Transverse colon (tissue), 4 donors: ENCODE measurements around the gene ABCC9. TPM values are rescaled to one million over a fixed set of nuclear protein-coding genes. Genes with fewer than 3 reads are reported as not detected.
"Not testable (repeated sequence)": the region's sequence is repeated elsewhere in the genome, so short reads cannot be mapped to it uniquely, and the experiment has no call there.

Experiments
- DNase-seq: peaks from one replicate; pipeline ENCODE4 v3.0.0-alpha.2; 2019
- H3K27ac ChIP-seq, 4 donors: fragments of 200-600 bp; sonication (generic); 2 replicates each; pipeline ENCODE4 v1.5.1; 2016 to 2018; ENCODE audit warnings: inconsistent platforms in 4 of 4
- H3K27me3 ChIP-seq: fragments of 200-600 bp; sonication (generic); 2 replicates; pipeline ENCODE4 v1.5.1; 2017; ENCODE audit warnings: inconsistent platforms
- H3K36me3 ChIP-seq, 4 donors: fragments of 200-600 bp; sonication (generic); 2 replicates each; pipeline ENCODE4 v1.5.1; 2017 to 2019; ENCODE audit warnings: inconsistent platforms in 4 of 4
- H3K4me1 ChIP-seq, 4 donors: fragments of 200-600 bp; sonication (generic); 2 replicates each; pipeline ENCODE4 v1.5.1; 2017 to 2020; ENCODE audit warnings: inconsistent platforms in 4 of 4
- H3K4me3 ChIP-seq, 4 donors: fragments of 200-600 bp; sonication (generic); 1 replicate in 1 of 4; 2 replicates in 3 of 4; pipeline versions ENCODE4 v1.5.1 to v1.6.1; 2017 to 2019; ENCODE audit warnings: inconsistent platforms in 4 of 4
- H3K9me3 ChIP-seq, 2 donors: fragments of 200-600 bp; sonication (generic); 2 replicates each; pipeline ENCODE4 v1.5.1; 2017 to 2019; ENCODE audit warnings: inconsistent platforms in 2 of 2
- EP300 ChIP-seq: sonication (generic); formaldehyde crosslinking; IDR thresholded peaks from one replicate; pipeline ENCODE4 v1.6.1; 2017; ENCODE audit warnings: antibody characterized with exemption, low read depth
- POLR2A ChIP-seq: fragments of 450-650 bp; IDR thresholded peaks from one replicate; pipeline ENCODE4 v1.6.1; 2016; ENCODE audit warnings: antibody characterized with exemption, mild to moderate bottlenecking, moderate library complexity
- POLR2AphosphoS5 ChIP-seq, 3 donors: sonication (generic); formaldehyde crosslinking; IDR thresholded peaks; one replicate each; pipeline ENCODE4 v1.6.1; 2016; ENCODE audit warnings: antibody characterized with exemption in 3 of 3
- WGBS, 2 donors: methylation state at CpG; one replicate each; pipeline ENCODE4 v1.1.5; 2018; ENCODE audit warnings: low coverage in 1 of 2; 5-methylcytosine and 5-hydroxymethylcytosine counted together
- in situ Hi-C, 4 donors: fragments of 200-750 bp; cut with MboI; loops; one replicate each; pipeline versions ENCODE4 v1.15.0 to v1.15.1; 2017; ENCODE audit warnings: low sequenced_read_pairs in 3 of 4, low pct_ligation_motif_present in 1 of 4, low pct_unique_long_range_greater_than_20kb in 1 of 4
- intact Hi-C: fragments of 100-400 bp; cut with DNase I; formaldehyde crosslinking; loops from one replicate; pipeline ENCODE4 v1.15.1; 2023; ENCODE audit warnings: low total_unique reads
- total RNA-seq, 4 donors: library from RNA; depleted of rRNA; stranded (reverse); fragments of >200 nt; gene quantifications; one replicate each; pipeline ENCODE4 v1.1.0, GENCODE V29; 2016
- TF ChIP-seq, protein P1 (sequence below), 5 experiments: fragments of 200-600 bp in 3 of 5; fragments of 450-650 bp in 2 of 5; sonication (generic) in 3 of 5; IDR thresholded peaks; 1 replicate in 2 of 5; 2 replicates in 3 of 5; pipeline ENCODE4 v1.5.1; 2016 to 2017; ENCODE audit warnings: antibody characterized with exemption in 5 of 5, inconsistent platforms in 3 of 5, mild to moderate bottlenecking in 2 of 5, moderate library complexity in 1 of 5

Gene ABCC9
- total RNA-seq, 4 donors from 2014 or later: 5.2 to 10.2 (median 8.0) TPM

DNA sequence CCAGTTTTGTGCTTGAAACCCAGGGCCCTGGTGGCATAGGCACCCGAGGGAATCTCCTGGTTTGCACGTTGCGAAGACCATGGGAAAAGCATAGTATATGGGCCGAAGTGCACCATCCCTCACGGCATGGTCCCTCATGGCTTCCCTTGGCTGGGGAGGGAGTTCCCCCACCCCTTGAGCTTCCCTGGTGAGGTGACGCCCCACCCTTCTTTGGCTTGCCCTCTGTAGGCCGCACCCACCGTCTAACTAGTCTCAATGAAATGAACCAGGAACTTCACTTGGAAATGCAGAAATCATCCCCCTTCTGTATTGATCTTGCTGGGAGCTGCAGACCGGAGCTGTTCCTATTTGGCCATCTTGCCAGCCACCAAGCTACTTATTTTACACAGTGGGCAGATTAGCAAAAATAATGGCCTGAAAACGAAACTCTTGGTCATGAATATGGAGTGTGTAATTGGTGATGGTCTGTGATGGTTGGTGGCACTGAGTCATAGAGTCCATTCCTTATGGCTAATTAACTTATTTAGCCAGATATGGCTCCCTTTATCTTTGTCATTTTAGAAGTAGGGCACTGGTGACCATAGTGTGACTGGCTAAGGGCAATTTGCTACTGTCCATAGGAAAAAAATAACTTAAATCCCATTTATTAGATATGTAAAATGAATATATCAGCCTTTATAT, 145.4 kb downstream of the ABCC9 start:
- in situ Hi-C loops (no loop called here), intact Hi-C loops (no loop called here)
- 84 to 91% methylated on average over 3 to 10 of the region's 10 CpGs for WGBS, 2 donors
- no peak for DNase-seq
- Histone ChIP-seq H3K9me3 (no peaks in the 10 kb centered on the region), H3K4me1 (peaks cover 0 to 3% (median 0%) of the 10 kb centered on the region in 4 donors), H3K36me3 (no peaks in the 10 kb centered on the region), H3K4me3 (no peak overlapping the region), H3K27ac (no peak overlapping the region), H3K27me3 (no peaks in the 10 kb centered on the region)
- no peak for TF ChIP-seq POLR2AphosphoS5 (IDR thresholded peaks at IDR 0.05)
- TF ChIP-seq EP300: no peak
- TF ChIP-seq, protein P1, sequence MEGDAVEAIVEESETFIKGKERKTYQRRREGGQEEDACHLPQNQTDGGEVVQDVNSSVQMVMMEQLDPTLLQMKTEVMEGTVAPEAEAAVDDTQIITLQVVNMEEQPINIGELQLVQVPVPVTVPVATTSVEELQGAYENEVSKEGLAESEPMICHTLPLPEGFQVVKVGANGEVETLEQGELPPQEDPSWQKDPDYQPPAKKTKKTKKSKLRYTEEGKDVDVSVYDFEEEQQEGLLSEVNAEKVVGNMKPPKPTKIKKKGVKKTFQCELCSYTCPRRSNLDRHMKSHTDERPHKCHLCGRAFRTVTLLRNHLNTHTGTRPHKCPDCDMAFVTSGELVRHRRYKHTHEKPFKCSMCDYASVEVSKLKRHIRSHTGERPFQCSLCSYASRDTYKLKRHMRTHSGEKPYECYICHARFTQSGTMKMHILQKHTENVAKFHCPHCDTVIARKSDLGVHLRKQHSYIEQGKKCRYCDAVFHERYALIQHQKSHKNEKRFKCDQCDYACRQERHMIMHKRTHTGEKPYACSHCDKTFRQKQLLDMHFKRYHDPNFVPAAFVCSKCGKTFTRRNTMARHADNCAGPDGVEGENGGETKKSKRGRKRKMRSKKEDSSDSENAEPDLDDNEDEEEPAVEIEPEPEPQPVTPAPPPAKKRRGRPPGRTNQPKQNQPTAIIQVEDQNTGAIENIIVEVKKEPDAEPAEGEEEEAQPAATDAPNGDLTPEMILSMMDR (IDR thresholded peaks at IDR 0.05): no peak
- no peak for TF ChIP-seq POLR2A

DNA sequence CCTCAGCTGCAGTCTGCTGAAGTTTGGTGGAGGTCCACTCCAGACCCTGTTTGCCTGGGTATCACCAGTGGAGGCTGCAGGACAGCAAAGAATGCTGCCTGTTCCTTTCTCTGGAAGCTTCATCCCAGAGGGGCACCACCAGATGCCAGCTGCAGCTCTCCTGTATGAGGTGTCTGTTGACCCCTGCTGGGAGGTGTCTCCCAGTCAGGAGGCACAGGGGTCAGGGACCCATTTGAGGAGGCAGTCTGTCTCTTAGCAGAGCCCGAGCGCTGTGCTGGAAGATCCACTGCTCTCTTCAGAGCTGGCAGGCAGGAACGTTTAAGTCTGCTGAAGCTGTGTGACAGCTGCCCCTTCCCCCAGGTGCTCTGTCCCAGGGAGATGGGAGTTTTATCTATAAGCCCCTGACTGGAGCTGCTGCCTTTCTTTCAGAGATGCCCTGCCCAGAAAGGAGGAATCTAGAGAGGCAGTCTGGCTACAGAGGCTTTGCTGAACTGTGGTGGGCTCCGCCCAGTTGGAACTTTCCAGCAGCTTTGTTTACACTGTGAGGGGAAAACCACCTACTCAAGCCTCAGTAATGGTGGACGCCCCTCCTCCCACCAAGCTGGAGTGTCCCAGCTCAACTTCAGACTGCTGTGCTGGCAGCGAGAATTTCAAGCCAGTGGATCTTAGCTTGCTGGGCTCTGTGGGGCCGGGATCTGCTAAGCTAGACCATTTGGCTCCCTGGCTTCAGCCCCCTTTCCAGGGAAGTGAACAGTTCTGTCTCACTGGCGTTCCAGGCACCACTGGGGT, 146.2 kb downstream of the ABCC9 start:
- H3K4me3 ChIP-seq, H3K9me3 ChIP-seq, H3K4me1 ChIP-seq, H3K36me3 ChIP-seq, in situ Hi-C loops, H3K27me3 ChIP-seq, H3K27ac ChIP-seq, DNase-seq, intact Hi-C loops: not testable (repeated sequence)
- 89% methylated on average over 7 of the region's 8 CpGs; no CpG with 5 or more reads in 1 of the 2 donors for WGBS, 2 donors

DNA sequence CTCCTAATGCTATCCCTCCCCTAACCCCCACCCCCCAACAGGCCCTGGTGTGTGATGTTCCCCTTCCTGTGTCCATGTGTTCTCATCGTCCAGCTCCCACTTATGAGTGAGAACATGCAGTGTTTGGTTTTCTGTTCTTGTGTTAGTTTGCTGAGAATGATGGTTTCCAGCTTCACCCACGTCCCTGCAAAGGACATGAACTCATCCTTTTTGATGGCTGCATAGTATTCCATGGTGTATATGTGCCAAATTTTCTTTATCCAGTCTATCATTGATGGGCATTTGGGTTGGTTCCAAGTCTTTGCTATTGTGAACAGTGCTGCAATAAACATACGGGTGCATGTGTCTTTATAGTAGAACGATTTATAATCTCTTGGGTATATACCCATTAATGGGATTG, 151.5 kb downstream of the ABCC9 start:
- H3K36me3 ChIP-seq, H3K27me3 ChIP-seq, DNase-seq, intact Hi-C loops, H3K27ac ChIP-seq, H3K9me3 ChIP-seq, H3K4me3 ChIP-seq, in situ Hi-C loops, H3K4me1 ChIP-seq: not testable (repeated sequence)
- WGBS, 2 donors: 86 to 87% methylated on average over 3 to 4 of the region's 4 CpGs

DNA sequence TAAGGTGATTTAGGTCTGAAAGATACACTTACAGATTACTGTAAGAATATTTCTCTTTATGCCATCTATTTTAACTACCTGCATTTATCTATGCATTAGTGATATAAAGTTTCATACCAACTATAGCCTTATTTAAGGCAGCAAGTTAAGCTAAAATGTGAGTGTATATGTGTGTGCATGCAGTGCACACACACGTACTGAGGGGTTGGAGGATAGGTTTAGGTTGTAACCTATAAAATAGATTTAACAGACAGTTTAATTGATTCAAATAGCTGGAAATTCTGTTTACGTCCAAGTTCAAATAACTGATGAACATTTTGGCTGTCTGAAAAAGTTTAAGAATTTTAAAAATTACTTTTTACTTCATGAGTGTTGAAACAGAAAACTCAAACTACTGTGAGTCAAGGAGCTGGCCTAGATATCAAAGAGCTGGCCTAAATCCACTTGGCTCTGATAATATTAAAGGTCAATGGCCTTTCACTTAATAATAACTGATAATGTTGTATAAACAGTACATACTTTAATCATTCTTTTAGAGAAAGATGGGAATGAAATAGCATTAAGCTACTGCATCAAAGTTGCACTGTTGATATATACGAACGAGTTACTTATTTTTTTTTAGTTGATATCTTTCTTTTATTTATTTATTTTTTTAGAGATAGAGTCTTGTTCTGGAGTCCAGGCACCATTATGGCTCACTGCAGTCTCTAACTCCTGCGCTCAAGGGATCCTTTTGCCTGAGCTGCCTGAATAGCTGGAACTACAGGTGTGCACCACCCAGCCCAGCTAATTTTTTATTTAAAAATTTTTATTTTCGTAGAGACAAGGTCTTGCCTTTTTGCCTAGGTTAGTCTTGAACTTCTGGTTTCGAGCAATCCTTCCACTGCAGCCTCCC, 152.9 kb downstream of the ABCC9 start:
- DNase-seq: no peak
- 77 to 79% methylated on average over 7 of the region's 7 CpGs for WGBS, 2 donors
- no peak overlapping the region for H3K27ac ChIP-seq
- intact Hi-C loops (no loop called here), in situ Hi-C loops (no loop called here)
- H3K36me3 ChIP-seq: no peaks in the 10 kb centered on the region
- TF ChIP-seq EP300: no peak
- no peak for TF ChIP-seq POLR2AphosphoS5 (IDR thresholded peaks at IDR 0.05)
- TF ChIP-seq, protein P1 (IDR thresholded peaks at IDR 0.05): no peak
- TF ChIP-seq POLR2A: no peak
- H3K9me3 ChIP-seq: no peaks in the 10 kb centered on the region
- H3K4me1 ChIP-seq: no peaks in the 10 kb centered on the region
- H3K27me3 ChIP-seq: no peaks in the 10 kb centered on the region
- H3K4me3 ChIP-seq: no peak overlapping the region

DNA sequence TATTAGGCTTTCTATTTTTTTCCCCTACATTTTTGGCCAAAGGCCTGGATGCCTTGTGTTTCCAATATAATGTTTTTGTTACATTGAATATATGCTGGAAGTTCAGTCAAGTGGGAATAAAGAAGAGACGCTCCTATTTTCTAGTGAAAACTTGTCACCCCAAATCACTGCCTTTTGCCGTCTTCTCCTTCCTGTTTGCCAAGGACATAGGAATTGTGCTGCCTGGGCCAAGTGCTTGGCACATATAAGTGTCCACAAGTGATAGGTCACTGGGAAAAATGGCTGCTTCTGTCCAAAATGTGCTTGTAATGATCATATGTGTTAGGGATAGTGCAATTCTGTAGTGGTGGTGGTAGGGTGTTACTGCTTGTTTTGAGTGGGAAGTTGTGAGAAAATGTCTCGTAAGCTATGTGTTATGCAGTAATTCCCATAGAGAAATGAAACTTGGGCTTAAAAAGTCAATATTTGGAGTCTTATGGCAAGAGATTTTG, 155.1 kb downstream of the ABCC9 start:
- Histone ChIP-seq H3K27ac (no peak overlapping the region), H3K27me3 (no peaks in the 10 kb centered on the region), H3K4me3 (no peak overlapping the region), H3K36me3 (no peaks in the 10 kb centered on the region), H3K4me1 (no peaks in the 10 kb centered on the region), H3K9me3 (no peaks in the 10 kb centered on the region)
- in situ Hi-C loops (no loop called here), intact Hi-C loops (no loop called here)
- no peak for DNase-seq
- 83 to 90% methylated on average over 3 of the region's 3 CpGs for WGBS, 2 donors
- TF ChIP-seq EP300: no peak
- TF ChIP-seq, protein P1 (IDR thresholded peaks at IDR 0.05): no peak
- no peak for TF ChIP-seq POLR2A
- TF ChIP-seq POLR2AphosphoS5 (IDR thresholded peaks at IDR 0.05): no peak

DNA sequence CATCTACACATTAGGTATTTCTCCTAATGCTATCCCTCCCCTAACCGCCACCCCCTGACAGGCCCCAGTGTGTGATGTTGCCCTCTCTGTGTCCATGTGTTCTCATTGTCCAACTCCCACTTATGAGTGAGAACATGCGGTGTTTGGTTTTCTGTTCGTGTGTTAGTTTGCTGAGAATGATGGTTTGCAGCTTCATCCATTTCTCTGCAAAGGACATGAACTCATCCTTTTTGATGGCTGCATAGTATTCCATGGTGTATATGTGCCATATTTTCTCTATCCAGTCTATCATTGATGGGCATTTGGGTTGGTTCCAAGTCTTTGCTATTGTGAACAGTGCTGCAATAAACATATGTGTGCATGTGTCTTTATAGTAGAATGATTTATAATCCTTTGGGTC, 158.5 kb downstream of the ABCC9 start:
- DNase-seq, H3K4me1 ChIP-seq, H3K27ac ChIP-seq, H3K4me3 ChIP-seq, in situ Hi-C loops, H3K27me3 ChIP-seq, intact Hi-C loops, H3K9me3 ChIP-seq, H3K36me3 ChIP-seq: not testable (repeated sequence)
- WGBS, 2 donors: 94 to 95% methylated on average over 3 of the region's 3 CpGs
